ENCODE results near the gene NOL11.
"Not testable (repeated sequence)": the region's sequence is repeated elsewhere in the genome, so short reads cannot be mapped to it uniquely, and the experiment has no call there.

NOL11 gene

DNA sequence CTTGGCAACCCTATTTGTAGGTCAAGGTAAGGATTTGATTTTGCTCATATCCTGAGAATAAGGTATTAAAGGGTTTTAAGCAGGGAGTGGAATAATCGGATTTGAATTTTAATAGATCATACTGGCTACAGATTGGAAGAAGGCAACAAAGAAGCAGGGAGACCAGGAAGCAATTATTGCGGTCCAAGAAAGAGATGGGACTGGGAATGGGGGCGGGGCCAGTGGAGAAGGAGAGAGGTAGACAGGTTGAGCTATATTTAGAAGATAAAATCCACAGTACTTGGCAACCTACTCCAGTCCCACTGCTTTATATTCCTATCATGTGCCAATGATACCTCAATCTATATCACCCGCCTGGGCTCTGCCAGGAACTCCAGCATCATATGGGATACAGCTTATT lies 5.8 kb upstream of the NOL11 start:
- no peak for FAIRE-seq

DNA sequence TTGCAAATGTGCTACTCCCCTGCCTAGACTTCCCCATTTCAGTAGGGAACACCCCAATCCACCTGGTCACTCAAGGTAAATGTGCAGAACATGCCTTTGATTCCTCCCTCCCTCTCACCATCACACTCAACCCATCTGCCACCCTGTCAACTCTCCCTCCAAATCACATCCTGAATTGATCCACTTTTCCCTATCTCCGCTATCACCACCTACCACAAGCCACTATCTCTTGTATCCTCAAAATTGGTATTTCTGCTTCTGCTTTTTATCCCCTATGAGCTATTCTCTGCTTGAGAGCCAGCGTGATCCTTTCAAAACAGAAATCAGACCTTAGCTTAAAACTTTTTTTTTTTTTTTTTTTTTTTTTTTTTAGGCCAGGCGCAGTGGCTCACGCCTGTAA lies 5.4 kb upstream of the NOL11 start:
- no peak for FAIRE-seq

DNA sequence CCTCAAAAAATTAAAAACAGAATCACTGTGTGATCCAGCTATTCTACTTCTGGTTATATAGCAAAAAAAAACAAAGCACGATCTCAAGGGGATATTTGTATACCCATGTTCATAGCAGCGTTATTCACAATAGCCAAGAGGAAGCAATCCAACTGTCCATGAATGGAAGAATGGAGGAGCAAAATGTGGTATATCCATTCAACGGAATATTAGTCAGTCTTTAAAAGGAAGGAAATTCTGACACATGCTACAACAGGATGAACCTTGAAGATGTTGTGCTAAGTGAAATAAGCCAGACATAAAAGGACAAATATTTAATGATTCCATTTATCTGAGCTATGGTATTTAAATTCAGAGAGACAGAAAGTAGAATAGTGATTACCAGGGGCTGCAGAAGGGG lies 4.6 kb upstream of the NOL11 start:
- FAIRE-seq: no peak

DNA sequence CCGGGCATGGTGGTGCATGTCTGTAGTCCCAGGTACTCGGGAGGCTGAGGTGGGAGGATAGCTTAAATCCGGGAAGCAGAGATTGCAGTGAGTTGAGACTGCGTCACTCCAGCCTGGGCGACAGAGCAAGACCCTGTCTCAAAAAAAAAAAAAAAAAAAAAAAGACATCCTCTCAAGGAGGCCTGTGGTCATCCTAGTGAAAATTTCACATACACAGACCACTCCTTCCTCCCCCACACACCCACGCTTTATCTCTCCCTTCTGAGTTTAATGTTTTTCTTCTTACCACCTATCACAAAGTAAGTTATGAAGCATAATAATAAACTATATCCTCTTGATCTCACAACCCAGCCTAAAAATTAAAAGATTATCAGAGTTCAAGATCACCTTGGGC lies 1.3 kb upstream of the NOL11 start:
- no peak for FAIRE-seq

DNA sequence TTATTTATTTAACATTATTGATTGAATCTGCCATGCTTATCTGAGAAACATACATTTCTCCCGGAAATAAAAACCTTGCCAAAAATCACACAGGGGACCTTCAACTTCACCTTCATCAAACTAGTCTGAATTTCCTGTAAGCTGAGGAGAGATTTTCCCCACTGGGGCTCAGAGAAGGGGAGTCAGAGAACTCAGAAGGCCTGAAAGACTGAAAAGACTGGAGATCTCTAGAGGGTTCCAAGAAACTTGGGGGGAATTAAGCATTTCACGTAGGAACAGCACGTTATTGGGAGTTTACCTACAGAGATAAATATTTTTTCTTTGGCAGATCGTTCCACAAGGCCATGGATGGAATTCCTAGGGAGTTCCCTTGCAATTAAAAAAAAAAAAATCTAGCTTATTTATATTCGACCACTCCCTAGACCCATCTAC lies 528 bp upstream of the NOL11 start:
- no peak for FAIRE-seq

DNA sequence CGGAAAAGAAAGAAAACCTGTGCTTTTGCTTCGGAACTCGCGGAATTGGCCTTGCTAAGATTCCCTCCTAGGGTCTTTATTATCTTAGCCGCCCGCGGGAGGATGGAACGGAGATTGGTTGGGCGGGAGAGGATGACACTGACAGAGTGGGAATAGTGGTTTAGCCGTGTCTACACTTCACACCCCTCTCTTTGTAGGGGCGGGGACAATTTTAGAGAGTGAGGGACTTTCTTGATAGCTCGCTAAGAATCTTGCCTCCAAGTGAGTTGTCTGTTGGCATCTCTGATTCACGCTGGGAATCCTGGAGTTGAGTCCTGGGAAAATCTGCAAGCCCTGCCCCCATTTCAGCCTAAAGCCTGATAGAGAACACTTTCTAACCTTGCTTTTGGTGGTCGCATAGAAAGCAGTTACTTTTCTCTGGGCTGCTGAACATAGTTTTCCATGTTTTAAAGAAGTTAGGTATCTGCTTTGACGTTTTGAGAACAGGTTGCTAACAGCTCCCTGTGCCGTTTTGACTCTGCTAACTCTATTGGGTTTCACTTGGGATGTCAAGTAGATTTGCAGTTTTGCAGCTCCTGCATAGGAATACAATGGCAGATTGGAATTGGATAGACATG lies 697 bp downstream of the NOL11 start:
- no peak for FAIRE-seq

DNA sequence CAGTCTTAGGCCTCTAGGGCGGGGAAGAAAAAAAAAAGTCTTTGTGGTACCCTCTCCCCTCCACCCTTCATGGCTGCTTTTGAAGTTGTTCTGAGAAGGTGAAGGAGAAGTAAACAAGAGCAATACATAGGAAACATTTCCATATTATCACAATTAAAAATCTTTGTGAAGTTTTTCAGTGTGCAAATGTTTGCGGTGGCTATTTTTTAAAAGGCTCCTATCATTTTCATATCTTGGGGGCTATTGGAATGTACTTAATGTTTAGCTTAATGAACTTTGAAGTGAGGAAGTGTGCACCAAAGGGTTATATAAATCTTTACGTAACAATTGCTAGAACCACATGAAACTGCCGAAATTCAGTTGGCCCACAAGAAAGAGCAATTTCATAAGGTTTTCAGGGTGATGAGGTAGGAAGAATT lies 7.6 kb downstream of the NOL11 start:
- FAIRE-seq: no peak

DNA sequence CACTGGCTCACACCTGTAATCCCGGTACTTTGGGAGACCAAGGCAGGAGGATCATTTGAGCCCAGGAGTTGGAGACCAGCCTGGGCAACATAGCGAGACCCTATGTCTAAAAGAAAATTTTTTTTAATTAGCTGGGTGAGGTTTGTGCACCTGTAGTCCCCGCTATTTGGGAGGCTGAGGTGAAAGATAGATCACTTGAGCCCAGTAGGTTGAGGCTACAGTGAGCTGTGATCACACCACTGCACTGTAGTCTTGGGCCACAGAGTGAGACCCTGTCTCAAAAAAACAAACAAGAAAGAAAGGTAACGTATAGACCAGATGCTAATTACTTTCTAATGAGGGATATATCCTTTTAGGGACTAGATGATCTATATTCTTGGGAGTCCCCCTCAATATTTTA lies 8.1 kb downstream of the NOL11 start:
- no peak for FAIRE-seq

DNA sequence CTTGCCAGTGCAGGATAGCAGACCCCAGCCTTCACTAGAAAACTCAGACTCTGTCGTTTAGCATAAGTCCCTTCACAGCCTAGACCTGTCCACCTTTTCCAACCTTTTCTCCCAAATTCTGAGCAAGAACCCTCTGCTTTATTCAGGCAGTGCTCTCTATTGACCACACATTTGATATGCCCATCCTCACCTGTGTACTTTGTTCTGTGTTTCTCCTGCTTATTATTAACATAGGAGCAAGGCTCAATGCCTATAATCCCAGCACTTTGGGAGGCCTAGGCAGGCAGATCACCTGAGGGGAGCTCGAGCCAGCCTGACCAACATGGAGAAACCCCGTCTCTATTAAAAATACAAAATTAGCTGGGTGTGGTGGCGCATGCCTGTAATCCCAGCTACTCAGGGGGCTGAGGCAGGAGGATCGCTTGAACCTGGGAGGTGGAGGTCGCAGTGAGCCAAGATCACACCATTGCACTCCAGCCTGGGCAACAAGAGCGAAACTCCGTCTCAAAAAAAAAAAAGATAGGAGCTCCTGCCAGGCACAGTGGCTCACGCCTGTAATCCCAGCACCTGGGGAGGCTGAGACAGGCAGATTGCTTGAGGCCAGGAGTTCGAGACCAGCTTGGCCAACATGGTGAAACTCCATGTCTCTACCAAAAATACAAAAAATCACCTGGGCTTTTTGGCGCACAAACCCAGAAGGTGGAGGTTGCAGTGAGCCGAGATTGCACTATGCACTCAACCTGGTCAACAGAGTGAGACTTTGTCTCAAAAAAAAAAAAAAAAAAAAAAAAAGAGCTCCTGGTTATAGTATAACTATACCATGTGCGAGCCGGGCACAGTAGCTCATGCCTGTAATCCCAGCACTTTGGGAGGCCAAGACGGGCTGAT lies 9.7 kb downstream of the NOL11 start:
- FAIRE-seq: not testable (repeated sequence)

DNA sequence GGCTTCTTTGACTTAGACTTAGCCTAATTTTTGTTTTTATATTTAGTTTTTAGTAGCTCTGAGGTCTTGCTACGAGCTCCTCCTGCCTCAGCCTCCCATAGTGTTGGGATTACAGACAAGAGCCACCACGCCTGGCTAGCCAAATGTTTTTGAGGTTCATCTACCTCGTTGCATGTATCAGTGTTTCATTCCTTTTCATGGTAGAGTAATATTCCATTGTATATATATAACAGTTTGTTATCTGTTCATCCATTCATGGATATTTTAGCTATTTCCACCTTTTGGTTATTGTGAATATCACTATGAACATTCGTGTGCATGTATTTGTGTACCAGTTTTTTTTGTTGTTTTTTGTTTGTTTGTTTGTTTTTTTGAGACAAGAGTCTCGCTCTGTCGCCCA lies 12.2 kb downstream of the NOL11 start:
- no peak for FAIRE-seq

DNA sequence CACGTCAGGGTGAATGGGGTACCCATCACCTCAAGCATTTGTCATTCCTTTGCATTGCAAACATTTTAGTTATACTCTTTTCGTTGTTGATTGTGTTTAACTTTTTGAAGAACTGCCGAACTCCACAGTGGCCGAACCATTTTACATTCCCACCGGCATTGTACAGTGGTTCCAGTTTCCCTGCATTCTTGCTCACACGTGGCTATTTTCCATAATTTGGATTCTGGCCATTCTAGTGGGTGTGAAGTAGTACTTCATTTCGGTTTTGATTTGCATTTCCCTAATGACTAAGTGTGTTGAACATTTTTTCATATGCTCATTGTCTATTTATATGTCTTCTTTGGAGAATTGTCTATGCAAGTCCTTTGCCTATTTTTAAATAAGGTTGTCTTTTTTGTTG lies 13.0 kb downstream of the NOL11 start:
- FAIRE-seq: no peak

DNA sequence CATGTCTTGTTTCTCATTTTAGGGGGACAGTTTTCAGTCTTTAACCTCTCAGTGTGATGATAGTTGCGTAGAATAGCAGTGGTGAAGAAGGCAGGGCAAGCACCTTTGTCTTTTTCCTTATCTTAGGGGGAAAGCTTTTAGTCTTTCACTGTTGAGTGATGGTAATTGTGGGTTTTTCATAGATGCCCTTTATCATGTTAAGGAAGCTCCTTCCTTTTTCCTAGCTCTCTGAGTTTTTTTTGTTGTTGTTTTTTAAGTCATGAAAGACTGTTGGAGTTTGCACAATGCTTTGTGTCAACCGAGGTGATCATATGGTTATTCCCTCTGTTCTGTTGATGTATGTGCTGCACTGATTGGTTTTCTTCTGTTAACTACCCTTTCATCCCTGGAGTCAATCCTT lies 15.7 kb downstream of the NOL11 start:
- no peak for FAIRE-seq

DNA sequence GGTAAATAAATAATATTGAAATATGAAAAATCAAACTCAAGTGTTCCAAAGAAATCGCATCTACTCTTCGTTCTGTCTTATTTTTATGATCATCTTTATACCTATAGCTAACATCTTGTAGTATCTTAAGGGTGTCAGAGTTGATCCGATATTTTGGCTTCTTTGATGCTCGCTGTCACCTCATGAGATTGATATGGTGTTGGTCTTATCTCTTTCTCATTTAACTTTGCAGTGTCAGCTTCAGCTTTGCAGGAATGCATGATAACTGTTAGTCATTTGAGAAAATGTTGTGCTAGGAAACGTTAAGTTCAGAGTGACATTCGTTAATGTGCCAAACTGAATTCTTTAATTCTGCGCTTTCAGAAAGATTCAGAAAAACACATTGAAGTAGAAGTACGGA lies 19.4 kb downstream of the NOL11 start:
- no peak for FAIRE-seq

DNA sequence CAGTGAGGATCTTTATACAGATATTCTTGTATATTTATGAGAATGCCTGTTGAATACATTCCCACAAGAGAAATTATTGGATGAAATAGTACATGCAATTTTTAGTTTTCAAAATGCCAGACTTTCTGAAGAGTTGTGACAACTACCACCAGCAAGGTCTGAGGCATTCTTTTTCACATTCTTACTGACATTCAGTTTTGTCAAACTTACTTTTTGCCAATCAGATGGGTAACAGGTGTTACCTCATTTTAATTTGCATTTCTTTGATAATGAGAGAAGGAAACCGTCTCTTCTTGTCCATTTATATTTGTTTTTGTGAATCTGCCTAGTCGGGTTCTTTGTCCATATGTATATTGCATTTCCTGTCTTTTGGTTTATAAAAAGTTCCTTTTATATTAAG lies 24.3 kb downstream of the NOL11 start:
- no peak for FAIRE-seq

DNA sequence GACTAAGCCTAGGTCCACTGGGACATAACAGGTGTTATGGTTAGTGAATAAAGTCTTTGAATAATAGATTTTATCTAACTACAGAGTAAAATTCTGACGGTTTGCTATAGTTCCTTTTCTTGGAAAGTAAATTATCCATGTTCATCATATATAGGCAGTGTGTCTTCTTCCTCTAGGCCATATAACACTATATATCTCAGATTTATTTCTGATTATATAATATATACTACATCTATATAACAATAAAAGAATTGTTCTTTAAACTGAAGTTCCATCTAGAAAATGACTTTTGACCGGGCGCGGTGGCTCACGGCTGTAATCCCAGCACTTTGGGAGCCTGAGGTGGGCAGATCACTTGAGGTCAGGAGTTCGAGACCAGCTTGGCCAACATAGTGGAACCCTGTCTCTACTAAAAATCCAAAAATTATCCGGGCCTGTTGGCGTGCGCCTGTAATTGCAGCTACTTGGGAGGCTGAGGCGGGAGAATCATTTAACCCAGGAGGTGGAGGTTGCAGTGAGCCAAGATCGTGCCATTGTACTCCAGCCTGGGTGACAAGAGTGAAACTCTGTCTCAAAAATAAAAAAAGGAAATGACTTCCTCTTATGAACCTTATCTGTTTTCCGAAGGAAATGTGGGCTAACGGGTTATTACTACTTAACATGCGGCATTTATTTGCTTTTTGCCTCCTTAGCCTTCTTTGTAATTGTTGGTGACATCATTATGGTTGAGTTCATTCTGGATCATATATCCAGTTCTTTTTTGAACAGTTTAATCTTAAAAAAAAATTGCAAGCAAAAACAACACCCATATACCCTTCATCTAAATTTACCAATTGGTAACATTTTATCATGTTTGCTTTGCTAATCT lies 29.2 kb downstream of the NOL11 start:
- FAIRE-seq: no peak

DNA sequence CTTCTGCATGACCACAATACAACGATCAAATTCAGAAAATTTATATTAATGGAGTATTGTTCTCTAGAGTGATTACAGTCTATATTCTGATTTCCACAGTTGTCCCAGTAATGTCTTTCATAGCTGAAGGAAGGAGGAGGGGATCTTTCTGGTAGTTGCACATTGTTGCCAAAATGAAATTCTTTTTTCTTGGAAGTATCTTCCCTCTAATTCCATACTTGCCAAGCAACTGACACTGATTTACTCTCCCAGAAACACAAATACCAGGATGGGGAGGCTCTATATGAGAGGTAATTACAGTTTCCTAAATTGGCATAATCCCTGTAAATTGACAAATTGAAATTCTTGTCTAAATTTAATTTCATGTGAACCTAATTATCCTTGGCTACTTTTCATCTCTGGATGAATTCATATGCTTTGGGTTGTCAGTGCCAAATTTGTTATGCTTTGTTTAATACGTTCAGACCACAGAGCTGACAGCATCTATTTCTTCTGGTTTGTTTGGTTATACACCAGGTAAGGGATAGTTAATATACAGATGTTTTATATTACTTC lies 30.0 kb downstream of the NOL11 start:
- FAIRE-seq: no peak

DNA sequence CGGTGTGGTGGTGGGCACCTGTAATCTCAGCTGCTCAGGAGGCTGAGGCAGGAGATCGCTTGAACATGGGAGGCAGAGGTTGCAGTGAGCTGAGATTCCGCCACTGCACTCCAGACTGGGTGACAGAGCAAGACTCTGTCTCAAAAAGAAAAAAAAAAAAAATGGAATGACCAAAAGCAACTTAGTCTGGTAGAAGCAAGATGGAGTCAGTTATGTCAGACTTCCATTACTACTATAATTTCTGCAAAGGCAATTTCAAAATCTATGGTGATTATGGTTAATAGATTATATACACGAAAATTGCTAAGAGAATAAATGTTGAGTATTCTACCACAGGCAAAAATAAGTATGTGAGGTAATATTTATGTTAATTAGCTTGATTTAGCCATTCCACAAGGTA lies 32.3 kb downstream of the NOL11 start:
- no peak for FAIRE-seq

DNA sequence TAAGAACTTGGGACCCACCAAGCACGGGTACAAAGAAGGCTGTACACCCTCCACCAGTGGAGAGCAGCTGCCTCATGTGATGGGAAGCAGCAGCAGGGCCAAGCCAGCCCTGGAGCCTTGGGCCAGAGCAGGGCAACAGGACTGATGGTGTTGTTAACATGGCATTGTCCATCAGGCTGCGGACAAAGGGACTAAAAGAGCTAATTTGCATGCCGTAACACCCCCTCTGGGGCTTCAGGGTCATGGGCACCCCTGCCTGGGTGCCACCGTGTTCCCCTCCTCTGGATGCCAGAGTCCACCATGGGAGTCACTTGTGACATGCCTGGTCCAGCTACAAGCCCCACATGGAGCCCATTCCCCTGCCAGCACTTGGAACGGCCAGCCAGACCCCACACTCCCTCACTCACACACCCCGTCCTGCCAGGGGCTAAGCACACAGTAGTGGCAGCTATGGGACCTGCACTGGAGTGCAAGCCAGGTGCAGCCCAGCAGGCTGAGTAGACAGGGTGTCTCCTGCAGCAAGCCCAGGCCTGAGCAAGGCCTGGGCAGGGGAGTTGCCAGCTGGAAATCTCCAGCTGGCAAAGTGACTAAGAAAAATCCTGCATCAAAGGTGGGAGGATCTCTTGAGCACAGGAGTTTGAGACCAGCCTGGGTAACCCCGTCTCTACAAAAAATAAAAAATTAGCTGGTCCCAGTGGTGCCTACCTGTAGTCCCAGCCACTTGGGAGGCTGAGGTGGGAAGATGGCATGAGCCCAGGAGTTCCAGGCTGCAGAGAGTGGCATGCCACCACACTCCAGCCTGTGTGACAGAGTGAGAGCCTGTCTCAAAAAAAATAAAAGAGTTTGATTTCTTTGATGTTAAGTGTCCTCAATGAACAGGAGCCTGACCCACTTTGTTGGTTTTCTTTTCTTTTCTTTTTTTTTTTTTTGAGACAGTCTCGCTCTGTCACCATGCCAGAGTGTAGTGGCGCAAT lies 33.7 kb downstream of the NOL11 start:
- FAIRE-seq: no peak

DNA sequence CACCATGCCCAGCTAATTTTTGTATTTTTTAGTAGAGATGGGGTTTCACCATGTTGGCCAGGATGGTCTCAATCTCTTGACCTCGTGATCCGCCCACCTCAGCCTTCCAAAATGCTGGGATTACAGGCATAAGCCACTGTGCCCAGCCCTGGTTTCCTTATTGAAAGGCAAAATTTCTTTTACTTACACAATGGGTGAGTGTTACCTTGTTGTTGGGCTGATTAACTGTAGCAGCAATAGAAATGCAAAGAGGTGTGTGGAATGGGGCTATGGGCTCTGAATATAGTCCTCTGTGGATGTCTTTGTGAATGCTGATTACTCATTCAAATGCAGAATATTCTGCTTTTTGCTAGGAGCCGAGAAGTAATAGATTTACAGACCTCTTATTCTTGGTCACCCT lies 34.4 kb downstream of the NOL11 start:
- FAIRE-seq: not testable (repeated sequence)

DNA sequence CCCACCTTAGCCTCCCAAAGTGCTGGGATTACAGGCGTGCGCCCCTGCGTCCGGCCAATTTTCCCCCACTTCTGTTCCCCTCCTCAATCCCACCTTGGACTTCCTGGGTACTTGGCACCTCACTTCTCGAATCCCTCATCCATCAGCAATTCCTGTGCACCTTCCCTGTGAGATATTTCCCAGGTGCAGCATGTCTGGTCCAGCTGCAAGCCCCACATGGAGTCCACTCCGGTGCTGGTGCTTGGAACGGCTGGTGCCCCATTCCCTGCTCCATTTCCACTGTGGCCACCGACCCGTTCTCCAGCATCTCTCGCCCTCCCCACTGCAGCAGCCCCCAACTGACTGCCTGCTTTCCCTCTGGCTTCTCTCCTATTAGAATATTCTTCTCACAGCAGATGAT lies 35.3 kb downstream of the NOL11 start:
- FAIRE-seq: no peak

DNA sequence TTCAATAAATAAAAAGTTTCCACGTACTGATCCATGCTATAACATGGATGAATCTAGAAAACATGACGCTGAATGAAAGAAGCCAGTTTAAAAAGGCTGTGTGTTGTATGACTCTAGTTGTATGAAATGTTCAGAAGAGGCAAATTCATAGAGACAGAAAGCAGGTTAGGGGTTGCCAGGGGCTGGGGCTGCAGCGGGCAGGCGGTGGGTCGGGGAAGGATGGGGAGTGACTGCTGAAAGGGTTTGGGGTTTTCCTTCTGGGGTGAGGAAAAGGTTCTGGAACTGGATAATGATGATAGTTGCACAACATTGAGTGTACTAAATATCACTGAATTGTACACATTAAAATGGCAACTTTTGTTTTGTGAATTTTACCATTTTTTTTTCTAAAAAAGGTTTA lies 36.3 kb downstream of the NOL11 start:
- no peak for FAIRE-seq

DNA sequence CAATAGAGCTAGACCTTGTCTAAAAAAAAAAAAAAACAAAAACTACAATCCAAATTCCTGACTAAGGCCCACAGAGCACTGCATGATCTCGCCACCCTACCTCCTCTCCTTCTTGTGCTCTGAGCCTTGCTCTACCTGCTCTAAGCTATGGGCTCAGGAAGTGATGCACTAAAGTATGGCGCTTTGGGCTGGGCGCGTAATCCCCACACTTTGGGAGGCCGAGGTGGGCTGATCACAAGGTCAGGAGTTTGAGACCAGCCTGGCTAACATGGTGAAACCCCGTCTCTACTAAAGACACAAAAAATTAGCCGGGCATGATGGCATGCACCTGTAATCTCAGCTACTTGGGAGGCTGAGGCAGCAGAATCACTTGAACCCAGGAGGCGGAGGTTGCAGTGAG lies 37.0 kb downstream of the NOL11 start:
- FAIRE-seq: not testable (repeated sequence)

Measured in islet of Langerhans (tissue), 1 donor.